HG03378 (cell line): Measurements from ENCODE around the gene MIS18BP1.
"Not testable (repeated sequence)": the region's sequence is repeated elsewhere in the genome, so short reads cannot be mapped to it uniquely, and the experiment has no call there.

Experiments
- ATAC-seq: cut with Tn5 transposase; IDR thresholded peaks from one replicate; pipeline ENCODE4 v1.9.1; 2021; ENCODE audit warnings: mild to moderate bottlenecking, moderate library complexity; ENCODE audit not compliant: unreplicated experiment

MIS18BP1 gene

DNA sequence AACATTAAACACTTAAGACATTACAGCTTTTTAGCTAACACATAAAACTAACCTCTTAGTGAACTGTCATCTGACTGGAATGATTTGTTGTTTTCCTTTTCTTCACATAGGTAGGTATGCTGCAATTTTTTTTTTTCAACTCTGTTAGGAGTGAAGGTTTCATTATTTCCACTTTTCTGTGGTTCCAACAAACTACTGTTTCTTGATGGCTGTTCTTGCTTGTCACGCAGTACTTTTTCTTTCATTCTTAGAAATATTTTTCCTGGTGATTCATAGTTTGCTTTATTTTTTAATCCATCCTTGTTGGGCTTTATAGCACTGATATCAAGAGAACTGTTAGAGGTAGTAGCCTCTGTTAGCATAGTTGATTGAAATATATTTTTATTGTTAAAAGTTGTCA lies 6.3 kb downstream of the MIS18BP1 start:
- peak; percentile 43 for ATAC-seq

DNA sequence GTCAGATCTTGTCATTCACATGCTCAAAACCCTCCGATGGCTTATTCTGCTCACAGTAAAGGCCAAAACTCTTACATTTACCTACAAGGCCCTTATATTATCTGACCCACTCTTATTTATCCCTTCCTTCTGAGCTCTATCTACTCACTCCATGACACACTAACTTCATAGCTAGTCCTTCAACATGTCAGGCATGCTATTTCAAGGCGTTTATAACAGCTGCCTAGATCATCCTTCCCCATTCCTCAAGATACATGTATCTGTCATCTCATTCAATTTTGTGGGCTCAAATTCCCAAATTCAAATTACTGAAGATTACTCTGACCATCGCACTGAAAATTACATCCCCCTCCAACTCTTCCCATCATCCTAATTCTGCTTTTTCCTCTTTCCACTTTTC lies 6.9 kb downstream of the MIS18BP1 start:
- ATAC-seq: no peak

DNA sequence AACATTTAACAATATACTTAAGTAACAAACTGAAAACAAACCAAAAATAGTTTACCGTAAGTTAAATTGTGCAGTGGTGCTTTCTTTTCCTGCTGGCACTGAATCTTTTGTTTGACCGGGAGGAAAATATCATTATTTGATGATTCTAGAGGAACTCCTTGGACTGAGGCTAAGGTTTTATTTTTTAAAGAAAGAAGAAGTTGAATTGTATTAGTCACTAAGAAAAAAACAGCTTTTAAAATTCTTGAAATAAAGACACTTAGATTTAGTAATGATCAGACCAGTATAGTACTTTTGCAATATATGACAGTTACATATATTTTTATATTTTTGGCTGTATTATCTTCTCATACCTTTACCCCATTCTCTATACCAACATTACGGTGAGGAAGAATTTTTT lies 10.3 kb downstream of the MIS18BP1 start:
- ATAC-seq: no peak

DNA sequence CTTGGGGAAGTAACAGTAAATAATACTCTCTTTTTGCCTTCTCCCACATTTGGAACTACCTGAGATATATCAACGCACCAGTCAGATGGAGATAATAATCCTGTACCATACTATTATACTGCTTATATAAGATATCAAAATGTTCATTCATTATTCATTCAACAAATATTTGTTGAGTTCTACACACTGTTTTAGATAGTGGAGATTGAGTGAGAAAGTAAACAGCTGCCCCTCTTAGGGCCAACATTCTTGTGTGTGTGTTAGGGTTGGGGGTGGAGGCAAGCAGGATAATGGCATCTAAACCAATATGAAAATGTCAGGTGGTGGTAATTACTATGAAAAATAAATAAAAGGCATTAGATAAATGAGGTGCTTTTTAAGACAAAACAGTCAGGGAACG lies 14.0 kb downstream of the MIS18BP1 start:
- ATAC-seq: no peak

DNA sequence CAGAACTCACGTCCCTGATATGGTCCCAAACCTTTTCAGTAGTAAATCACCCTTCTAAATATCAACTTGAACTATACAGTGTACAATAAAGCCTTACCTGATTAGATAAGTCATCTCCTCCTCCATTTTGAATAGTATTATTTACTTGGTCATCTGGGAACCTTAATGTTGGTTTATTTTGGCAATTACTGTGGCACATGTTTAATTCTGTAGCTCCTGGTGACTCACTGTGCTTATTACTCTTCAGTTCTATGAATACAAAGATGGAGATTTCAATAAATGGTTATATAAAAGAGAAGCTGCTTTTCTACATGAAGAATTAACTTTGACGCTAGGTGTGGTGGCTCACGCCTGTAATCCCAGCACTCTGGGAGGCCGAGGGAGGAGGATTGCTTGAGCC lies 25.4 kb downstream of the MIS18BP1 start:
- no peak for ATAC-seq

DNA sequence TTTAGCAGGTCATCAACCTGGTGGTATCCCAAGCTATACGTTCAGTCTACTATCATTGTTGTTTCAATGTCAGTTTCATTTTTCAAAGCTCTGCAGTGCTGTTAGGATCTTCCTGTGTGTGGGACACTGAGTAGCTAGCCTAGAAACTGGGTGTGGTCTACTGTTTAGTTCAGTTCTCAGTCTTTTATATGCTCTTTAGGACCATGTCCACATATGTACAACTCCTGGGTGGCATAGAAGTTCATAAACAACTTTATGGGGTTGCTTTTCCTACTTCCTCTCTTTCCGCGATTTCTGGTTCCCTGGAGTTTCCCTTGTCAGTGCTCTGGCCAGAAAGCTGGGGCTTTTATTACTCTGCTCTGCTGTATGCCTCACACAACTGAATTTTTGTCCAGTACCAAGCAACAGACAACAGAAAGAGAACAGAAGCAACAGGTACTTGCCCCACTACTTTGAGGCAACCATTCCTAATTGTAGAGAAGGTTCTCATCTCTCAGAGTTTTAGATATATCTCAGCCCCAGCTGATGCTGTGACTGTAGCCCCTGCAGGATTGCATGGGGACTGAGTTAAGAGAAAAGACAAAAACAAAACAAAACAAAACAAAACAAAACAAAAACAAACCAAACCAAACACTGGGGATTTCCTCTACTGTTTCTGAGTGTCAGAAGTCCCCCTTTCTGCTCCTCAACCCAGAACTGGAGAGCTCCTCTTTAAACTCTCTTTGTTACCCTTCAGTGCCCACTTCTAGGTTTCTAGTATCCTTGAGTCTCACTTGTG lies 30.3 kb downstream of the MIS18BP1 start:
- ATAC-seq: no peak

DNA sequence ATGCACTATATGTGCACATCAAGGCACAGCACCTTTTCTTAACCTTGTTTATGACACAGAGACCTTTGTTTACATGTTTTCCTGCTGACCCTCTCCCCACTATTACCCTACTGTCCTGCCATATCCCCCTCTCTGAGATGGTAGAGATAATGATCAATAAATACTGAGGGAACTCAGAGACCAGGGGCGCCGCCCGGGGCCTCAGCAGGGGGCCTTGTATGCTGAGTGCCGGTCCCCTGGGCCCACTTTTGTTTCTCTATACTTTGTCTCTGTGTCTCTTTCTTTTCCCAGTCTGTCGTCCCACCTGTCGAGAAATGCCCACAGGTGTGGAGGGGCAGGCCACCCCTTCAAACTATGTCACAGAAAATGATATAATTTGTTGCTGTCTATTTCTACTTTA lies 38.7 kb downstream of the MIS18BP1 start:
- not testable (repeated sequence) for ATAC-seq

DNA sequence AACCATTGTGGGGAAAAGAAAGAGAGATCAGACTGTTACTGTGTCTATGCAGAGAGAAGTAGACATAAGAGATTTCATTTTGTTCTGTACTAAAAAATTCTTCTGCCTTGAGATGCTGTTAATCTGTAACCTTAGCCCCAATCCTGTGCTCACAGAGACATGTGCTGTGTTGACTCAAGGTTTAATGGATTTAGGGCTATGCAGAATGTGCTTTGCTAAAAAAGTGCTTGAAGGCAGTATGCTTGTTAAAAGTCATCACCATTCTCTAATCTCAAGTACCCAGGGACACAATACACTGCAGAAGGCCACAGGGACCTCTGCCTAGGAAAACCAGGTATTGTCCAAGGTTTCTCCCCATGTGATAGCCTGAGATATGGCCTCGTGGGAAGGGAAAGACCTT lies 39.3 kb downstream of the MIS18BP1 start:
- ATAC-seq: not testable (repeated sequence)

DNA sequence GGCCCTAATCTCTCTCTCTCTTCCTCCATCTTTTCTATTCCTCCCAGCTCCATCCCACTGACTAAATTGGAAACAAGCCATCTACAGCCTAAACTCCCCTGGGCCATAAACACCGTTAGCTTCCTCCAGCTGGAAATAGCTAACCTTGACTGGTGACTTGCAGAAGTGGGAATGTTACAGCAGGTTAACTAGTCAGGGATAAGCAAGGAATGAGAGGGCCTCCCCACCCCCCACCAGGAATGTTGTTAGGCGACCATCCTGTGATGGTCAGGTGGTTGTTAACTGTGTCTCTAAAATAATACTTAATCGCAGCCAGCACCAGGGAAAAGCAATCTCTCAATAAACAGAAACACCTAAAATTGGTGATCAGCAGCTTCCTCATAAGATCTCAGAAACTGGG lies 40.8 kb downstream of the MIS18BP1 start:
- no peak for ATAC-seq

DNA sequence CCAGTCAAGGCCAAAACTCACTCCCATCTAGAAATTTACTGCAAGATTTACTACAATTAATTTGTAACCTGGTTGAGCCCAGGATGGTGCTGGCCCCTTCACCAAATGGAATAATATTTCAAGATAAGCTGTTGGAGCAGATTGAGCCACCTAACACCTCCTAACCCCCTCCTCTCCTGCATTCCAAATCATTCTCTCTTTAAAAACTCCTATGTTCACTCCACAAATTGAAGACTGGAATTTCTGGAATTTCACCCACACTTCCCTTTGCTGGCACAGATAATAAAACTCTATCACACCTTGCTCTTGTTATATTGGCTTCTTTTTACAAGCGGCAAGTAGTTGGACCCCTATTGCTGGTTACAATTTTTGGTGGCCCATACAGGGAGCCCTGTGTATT lies 41.7 kb downstream of the MIS18BP1 start:
- ATAC-seq: no peak

DNA sequence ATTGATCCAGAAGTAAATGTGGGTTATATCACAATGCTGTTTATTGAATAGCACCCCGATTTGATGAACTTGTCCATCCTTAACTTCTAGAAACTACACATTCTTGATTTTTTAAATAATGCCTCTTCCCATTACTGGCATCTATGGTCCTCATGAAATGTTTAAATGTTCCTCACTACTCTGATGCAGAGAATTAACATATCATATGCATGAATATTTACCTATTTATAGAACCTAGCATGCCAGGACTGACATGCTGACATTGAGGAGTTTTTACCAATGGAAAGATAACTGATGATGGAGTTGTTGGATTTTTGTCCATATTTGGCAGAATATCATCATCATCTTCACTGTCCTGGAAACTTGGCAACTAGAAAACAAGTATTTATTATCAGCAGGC lies 42.8 kb downstream of the MIS18BP1 start:
- no peak for ATAC-seq

DNA sequence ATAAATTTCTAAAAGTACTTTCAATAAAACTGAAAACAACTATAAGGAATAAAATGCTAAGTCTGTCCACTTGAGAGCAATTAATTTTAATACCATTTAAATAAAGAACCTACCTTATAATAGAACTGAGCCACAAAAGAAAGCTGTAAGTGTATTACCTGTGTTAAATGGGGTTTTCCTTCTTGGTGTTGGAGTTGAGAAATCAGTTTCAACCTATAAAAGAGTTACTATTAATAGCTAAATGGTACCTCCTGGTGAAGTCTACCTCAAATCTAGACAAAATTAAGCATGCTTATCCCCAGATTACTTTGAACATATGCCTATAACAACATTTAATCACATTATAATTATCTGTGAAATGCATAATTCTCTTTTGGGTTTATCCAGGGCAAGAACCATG lies 48.8 kb downstream of the MIS18BP1 start:
- ATAC-seq: no peak

DNA sequence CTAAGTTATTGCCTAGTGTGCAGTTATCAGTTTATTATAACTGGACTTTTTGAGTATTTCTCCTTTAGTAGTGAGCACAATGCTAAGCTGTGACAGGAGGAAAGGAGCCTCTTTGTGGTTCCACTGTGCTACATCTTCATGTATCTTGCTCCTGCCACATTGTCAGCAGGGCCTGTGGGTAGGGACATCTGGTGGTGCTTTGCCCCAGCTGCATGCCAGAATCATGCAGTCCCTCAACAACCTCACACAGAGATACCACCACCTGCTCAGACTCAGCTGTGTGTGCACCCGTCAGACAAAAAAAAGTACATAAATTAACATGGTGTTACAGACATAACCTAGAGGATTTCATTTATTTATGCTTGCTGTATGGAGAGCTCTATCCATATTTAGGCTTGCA lies 51.1 kb downstream of the MIS18BP1 start:
- peak; percentile 69 for ATAC-seq

DNA sequence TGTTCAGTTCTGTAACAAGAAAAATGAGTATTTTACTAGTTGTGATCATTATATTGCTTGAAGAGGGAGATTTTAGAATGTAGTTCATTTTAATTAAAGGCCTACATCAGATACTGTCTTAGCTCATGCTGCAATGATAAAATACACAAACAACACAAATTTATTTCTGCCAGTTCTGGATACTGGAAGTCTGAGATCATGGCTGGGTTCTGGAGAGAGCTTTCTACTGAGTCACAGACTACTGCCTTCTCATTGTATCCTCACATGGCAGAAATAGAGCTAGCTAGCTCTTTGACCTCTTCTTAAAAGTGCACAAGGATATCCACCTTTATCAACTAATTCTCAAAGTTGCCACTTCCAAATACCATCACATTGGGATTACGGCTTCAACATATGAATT lies 53.8 kb downstream of the MIS18BP1 start:
- no peak for ATAC-seq

DNA sequence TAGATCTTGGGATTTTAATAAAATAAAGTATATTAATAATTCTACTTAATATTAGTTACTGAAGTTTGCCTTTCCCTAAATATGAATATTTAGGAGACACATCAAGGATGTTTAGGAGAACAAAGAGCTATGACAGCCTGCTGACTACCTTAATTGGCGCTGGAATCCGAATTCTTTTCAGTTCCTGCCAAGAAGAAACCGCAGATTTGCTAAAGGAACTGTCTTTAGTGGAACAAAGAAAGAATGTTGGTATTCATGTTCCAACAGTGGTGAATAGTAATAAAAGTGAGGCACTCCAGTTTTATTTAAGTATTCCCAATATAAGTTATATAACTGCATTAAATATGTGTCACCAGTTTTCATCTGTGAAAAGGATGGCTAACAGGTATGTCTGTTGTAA lies 54.5 kb downstream of the MIS18BP1 start:
- ATAC-seq: no peak

DNA sequence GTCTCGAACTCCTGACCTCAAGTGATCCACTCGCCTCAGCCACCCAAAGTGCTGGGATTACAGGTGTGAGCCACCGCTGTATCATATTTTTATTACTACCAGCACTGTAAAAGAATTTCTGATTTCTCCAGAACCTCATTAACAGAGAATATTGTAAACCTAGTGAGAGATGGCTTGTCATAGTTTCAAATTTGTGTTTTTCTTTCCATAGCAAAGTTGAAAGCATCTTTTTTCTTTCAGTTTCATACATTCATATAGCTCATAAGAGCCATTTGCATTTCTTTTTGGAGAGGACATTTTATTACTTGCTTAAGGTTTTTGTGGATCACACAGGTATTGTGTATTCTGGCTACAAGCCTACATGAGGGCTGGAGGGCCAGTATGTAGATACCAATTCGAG lies 58.0 kb downstream of the MIS18BP1 start:
- peak; percentile 51 for ATAC-seq

DNA sequence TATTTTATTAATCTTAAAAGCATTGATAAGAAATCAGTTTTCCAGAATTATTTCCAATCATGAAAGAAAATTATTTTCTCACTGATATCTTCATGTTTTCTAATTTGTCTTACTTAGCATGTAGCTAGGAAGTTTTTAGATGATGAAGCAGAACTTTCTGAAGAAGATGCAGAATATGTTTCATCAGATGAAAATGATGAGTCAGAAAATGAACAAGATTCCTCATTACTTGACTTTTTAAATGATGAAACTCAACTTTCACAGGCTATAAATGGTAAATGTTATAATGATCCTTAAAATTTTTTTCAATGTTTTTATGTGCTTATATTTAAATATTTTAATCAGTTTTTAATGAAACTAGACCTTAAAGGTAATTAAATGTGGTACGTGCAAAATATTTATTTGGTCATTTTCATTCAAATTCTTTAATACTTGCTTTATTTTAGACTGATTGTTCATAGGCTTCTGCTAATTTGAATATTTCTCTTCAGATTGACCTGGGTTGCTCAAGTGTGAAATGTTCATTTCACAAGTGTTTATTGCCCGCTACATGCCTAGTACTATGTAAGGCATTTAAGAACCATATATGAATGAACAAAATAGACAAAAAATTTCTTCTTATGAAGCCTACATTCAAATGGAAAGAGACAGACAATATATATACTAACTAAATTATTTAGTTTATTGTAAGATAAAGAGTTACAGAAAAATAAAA lies 67.7 kb downstream of the MIS18BP1 start:
- ATAC-seq: no peak

DNA sequence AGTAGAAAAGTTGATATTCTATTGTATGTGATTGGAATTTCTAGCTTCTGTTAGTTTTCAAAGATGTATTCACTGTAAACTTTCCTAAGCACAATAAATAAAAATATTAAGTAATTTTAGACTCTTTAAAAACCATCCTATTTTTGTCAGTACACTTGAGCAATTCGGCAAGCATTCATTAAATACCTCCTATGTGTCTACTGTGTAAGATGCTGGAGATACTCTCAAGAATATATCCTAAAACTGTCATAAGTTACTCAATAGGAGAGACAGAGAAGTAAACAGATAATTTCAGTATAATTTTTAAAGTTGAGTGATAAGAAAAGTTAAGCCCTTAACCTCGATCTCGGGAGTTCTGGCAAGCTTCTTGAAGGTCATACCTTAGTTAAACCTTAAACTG lies 71.2 kb downstream of the MIS18BP1 start:
- no peak for ATAC-seq

DNA sequence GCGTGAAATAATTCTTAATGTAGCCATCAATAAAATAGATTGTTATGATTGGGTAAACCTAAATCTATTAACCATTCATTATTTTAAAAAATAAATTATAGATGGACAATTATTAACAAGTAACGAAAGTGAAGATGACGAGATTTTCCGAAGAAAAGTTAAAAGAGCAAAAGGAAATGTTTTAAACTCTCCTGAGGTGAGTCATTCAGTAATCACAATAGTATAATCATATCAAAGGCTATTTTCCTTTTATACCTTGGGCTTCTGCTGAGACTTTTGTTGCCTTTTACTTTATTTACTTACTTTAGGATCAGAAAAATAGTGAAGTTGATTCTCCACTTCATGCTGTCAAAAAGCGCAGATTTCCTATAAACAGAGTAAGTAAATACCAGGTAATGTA lies 71.7 kb downstream of the MIS18BP1 start:
- no peak for ATAC-seq

DNA sequence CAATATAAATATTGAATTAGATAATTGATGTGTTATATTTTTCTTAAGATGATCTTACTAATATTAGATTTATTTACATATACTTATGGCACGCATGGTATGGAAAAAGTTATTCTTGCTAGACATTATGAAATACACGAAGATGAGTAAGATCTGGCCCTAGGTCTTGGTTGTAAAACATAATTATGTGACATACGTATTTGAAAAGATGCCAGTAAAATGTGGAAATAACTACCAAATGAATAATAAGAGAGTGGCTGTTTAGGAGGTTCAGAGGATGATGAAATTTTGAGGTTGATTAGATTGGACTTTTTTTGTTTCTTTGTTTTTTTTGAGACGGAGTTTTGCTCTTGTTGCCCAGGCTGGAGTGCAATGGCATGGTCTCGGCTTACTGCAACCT lies 75.9 kb downstream of the MIS18BP1 start:
- ATAC-seq: no peak

DNA sequence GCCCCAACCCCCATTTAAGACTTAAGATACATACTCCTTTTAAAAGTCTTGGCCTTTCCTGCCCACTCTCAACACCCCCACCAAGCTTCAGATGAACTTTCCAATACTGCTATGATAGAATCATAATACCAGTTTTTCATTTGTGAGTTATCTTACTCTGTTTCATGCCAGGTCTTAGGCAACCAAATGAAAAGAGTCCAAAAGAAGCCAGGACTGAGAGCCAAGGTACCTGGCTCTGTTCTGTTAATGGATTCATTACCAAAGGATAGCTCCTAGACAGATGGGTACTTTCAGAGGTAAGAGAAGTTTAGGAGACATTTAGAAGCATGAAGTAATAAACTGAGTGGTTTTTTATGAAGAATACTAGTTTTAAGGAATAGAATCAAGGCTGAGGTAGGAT lies 83.1 kb downstream of the MIS18BP1 start:
- ATAC-seq: no peak

DNA sequence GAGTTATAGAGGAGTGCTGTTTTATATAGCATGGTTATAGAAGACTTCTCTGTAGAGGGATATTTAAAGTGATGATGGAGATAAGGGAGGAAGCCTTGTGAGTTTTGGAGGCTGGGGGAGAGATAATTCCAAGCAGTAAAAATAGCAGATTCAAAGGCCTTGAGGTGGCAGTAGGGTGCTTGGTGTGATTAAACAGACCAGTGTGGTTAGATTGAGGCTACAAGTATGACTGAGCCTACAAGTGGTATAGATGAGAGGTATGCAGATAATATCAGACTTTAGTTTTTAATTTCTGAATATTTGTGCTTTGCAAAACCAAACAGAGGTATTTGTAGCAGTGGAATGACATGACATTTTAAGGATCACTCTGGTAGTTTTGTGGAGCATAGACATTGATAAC lies 96.9 kb downstream of the MIS18BP1 start:
- ATAC-seq: peak; percentile 72
